SK-N-SH (cell line): ENCODE measurements around the gene TMED8.

Source experiments
- EP300 ChIP-seq, 2 experiments: IDR thresholded peaks; 2 replicates each; pipeline versions ENCODE4 v1.4.0 to v1.6.1; 2012; ENCODE audit warnings: borderline replicate concordance in 1 of 2, low read depth in 1 of 2, low read length in 1 of 2
- FOXJ3 ChIP-seq: sonication (generic); formaldehyde crosslinking; IDR thresholded peaks from 2 replicates; pipeline ENCODE4 v1.5.1; 2020; ENCODE audit warnings: mild to moderate bottlenecking, missing genetic modification reagents
- GABPA ChIP-seq: IDR thresholded peaks from 2 replicates; pipeline ENCODE4 v1.4.0; 2012; ENCODE audit warnings: low read depth, mild to moderate bottlenecking
- NFIC ChIP-seq: IDR thresholded peaks from 2 replicates; pipeline ENCODE4 v1.4.0; 2012; ENCODE audit warnings: borderline replicate concordance
- POLR2AphosphoS5 ChIP-seq: IDR thresholded peaks from 2 replicates; pipeline ENCODE4 v1.6.1; 2012; ENCODE audit warnings: low read depth, low read length
- RCOR1 ChIP-seq: fragments of 150-350 bp; IDR thresholded peaks from 2 replicates; pipeline ENCODE4 v1.6.1; 2017; ENCODE audit warnings: antibody characterized with exemption, low read length
- RFX5 ChIP-seq: IDR thresholded peaks from 2 replicates; pipeline ENCODE4 v1.6.1; 2012; ENCODE audit warnings: mild to moderate bottlenecking, improper control_type of control experiment, low read length
- RXRA ChIP-seq: IDR thresholded peaks from 2 replicates; pipeline ENCODE4 v1.4.0; 2012; ENCODE audit warnings: low read depth, mild to moderate bottlenecking, borderline replicate concordance
- SIN3A ChIP-seq: IDR thresholded peaks from 2 replicates; pipeline ENCODE4 v1.6.1; 2012; ENCODE audit warnings: low read depth, mild to moderate bottlenecking, low read length, moderate library complexity, borderline replicate concordance
- SMC3 ChIP-seq: IDR thresholded peaks from 2 replicates; pipeline ENCODE4 v1.6.1; 2012; ENCODE audit warnings: low read depth, low read length, improper control_type of control experiment
- TF ChIP-seq, protein P1 (sequence below): IDR thresholded peaks from 2 replicates; pipeline ENCODE4 v1.6.1; 2012; ENCODE audit warnings: mild to moderate bottlenecking, low read depth, low read length, moderate library complexity
- TF ChIP-seq, protein P2 (sequence below): fragments of 200-600 bp; sonication (generic); IDR thresholded peaks from 2 replicates; pipeline ENCODE4 v1.6.1; 2017; ENCODE audit warnings: antibody characterized with exemption, mild to moderate bottlenecking, moderate library complexity
- TF ChIP-seq, protein P3 (sequence below): fragments of 150-350 bp; IDR thresholded peaks from 2 replicates; pipeline ENCODE4 v1.6.1; 2017; ENCODE audit warnings: antibody characterized with exemption, low read length, low read depth, borderline replicate concordance
- TF ChIP-seq, protein P4 (sequence below): IDR thresholded peaks from 2 replicates; pipeline ENCODE4 v1.4.0; 2012; ENCODE audit warnings: low read depth, borderline replicate concordance

DNA sequence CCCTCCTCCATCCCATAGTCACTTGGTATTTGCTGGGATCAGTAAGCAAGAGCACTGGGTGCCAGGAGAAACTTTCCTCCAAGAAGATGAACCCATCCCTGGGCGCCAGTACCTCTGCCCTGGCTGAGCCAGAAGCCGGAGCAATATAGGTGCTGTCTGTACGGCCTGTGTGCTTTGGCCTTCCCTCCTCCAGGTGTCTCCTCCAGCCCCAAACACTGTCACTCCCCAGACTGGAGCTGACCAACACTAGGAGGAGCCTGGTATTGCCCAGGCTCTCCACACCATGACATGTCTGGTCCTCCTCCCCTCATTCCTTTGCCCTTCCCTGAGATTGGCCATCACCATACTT is 51.2 kb downstream of the TMED8 start:
- TF ChIP-seq, protein P1, sequence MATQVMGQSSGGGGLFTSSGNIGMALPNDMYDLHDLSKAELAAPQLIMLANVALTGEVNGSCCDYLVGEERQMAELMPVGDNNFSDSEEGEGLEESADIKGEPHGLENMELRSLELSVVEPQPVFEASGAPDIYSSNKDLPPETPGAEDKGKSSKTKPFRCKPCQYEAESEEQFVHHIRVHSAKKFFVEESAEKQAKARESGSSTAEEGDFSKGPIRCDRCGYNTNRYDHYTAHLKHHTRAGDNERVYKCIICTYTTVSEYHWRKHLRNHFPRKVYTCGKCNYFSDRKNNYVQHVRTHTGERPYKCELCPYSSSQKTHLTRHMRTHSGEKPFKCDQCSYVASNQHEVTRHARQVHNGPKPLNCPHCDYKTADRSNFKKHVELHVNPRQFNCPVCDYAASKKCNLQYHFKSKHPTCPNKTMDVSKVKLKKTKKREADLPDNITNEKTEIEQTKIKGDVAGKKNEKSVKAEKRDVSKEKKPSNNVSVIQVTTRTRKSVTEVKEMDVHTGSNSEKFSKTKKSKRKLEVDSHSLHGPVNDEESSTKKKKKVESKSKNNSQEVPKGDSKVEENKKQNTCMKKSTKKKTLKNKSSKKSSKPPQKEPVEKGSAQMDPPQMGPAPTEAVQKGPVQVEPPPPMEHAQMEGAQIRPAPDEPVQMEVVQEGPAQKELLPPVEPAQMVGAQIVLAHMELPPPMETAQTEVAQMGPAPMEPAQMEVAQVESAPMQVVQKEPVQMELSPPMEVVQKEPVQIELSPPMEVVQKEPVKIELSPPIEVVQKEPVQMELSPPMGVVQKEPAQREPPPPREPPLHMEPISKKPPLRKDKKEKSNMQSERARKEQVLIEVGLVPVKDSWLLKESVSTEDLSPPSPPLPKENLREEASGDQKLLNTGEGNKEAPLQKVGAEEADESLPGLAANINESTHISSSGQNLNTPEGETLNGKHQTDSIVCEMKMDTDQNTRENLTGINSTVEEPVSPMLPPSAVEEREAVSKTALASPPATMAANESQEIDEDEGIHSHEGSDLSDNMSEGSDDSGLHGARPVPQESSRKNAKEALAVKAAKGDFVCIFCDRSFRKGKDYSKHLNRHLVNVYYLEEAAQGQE, result no peak
- TF ChIP-seq GABPA (no peak), NFIC (no peak), POLR2AphosphoS5 (no peak), EP300 (IDR thresholded peaks at IDR 0.05; ENCODE audit: borderline replicate concordance in 1 of 2, low read depth in 1 of 2, low read length in 1 of 2) (no peak), FOXJ3 (CRISPR knock-in tag) (no peak), SIN3A (no peak), RXRA (no peak), RFX5 (no peak), SMC3 (no peak), RCOR1 (no peak)
- TF ChIP-seq, protein P2, sequence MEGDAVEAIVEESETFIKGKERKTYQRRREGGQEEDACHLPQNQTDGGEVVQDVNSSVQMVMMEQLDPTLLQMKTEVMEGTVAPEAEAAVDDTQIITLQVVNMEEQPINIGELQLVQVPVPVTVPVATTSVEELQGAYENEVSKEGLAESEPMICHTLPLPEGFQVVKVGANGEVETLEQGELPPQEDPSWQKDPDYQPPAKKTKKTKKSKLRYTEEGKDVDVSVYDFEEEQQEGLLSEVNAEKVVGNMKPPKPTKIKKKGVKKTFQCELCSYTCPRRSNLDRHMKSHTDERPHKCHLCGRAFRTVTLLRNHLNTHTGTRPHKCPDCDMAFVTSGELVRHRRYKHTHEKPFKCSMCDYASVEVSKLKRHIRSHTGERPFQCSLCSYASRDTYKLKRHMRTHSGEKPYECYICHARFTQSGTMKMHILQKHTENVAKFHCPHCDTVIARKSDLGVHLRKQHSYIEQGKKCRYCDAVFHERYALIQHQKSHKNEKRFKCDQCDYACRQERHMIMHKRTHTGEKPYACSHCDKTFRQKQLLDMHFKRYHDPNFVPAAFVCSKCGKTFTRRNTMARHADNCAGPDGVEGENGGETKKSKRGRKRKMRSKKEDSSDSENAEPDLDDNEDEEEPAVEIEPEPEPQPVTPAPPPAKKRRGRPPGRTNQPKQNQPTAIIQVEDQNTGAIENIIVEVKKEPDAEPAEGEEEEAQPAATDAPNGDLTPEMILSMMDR, result no peak
- TF ChIP-seq, protein P3, sequence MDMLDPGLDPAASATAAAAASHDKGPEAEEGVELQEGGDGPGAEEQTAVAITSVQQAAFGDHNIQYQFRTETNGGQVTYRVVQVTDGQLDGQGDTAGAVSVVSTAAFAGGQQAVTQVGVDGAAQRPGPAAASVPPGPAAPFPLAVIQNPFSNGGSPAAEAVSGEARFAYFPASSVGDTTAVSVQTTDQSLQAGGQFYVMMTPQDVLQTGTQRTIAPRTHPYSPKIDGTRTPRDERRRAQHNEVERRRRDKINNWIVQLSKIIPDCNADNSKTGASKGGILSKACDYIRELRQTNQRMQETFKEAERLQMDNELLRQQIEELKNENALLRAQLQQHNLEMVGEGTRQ, result no peak
- TF ChIP-seq, protein P4, sequence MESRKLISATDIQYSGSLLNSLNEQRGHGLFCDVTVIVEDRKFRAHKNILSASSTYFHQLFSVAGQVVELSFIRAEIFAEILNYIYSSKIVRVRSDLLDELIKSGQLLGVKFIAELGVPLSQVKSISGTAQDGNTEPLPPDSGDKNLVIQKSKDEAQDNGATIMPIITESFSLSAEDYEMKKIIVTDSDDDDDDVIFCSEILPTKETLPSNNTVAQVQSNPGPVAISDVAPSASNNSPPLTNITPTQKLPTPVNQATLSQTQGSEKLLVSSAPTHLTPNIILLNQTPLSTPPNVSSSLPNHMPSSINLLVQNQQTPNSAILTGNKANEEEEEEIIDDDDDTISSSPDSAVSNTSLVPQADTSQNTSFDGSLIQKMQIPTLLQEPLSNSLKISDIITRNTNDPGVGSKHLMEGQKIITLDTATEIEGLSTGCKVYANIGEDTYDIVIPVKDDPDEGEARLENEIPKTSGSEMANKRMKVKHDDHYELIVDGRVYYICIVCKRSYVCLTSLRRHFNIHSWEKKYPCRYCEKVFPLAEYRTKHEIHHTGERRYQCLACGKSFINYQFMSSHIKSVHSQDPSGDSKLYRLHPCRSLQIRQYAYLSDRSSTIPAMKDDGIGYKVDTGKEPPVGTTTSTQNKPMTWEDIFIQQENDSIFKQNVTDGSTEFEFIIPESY, result no peak
